ENCODE measurements around the gene OSBP2. TPM values are rescaled to one million over a fixed set of nuclear protein-coding genes. Genes with fewer than 3 reads are reported as not detected.

The OSBP2 gene
- total and polyA plus RNA-seq, 2 of the 13 experiments (the other 11 are each of a cell fraction or from before 2014, with no cell fraction given), result 5.0 to 7.7 TPM

DNA sequence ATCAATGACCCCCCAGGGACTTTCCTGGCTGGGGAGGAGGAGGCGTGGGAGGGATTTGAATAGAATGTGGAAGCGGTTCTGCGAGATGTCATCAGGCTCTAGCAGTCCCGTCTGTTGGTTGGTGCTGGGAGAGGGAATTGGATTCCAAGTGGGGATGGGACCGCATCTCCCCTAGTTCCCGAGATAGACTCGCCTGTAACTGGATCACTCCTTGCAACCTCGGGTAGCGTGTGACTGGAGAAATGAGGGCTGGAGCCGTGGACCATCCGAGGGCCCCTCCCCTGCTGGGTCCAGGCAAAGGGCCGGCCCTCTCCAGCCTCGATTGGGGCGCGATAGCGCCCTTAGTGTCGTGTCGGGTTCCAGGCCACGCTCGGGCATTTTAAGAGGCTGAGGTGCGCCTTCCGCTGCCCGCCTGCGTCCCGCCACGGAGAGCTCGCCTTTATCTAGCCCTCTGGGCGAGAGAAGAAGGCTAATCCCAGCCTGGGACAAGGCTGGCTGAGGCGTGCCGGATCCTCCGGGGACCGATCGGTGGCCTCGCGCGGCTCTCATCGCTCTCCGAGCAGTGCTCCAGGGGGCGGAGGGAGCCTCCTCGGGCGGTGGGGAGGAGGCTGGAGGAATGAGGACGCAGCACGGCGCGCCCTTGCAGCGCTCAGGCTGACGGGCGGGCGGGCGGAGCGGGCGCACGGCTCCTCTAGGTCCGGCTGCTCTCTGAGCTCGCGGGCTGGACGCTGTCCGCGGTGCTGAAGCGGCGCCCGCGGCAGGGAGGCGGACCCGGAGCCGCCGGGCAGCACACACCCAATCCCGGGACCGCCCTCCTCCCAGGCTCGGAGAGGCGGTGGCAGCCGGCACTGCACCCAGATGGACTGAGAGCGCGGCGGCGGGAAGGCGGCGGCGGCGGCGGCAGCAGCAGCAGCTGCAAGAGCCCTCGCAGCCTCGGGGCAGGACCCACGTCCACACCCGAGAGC, 107.8 kb downstream of the OSBP2 start:
- no peak overlapping the region for H2AFZ ChIP-seq (ENCODE audit: low read length)
- CTCF ChIA-PET (ENCODE audit: low intra/inter-chr PET ratio, low total read pairs), result no interaction called here
- H3K36me3 ChIP-seq (replicated peaks in 1 of 2; ENCODE audit: control insufficient read depth in 1 of 2, insufficient read depth in 2 of 2, low read length in 2 of 2), result no peaks in the 10 kb centered on the region
- peak overlapping the region; percentile 14; the same call in 1 of the 2 replicates for H3K4me2 ChIP-seq (ENCODE audit: low read depth, low read length)
- in situ Hi-C loops (cut with HindIII; ENCODE audit: extremely low pct_ligation_motif_present, low pct_unique_long_range_greater_than_20kb), result no loop called here
- no peaks in the 10 kb centered on the region for H3K79me2 ChIP-seq (ENCODE audit: insufficient read depth, low read length)
- no peak overlapping the region for H3K4me3 ChIP-seq (replicated peaks in 1 of 3; ENCODE audit: insufficient read depth in 1 of 3, low read depth in 2 of 3, low read length in 3 of 3)
- DNase-seq (ENCODE audit: low spot score) (peak; percentile 77), ATAC-seq (peak; percentile 100), FAIRE-seq (no peak)
- WGBS (ENCODE audit: low lambda C conversion rate), result 42% methylated on average over 9 of the region's 85 CpGs
- H4K20me1 ChIP-seq (ENCODE audit: insufficient read depth, low read length), result peaks cover 13% of the 10 kb centered on the region; the same call in 1 of the 2 replicates
- no peak overlapping the region for H3K27ac ChIP-seq (ENCODE audit: extremely low read length, insufficient read depth, low read length)
- intact Hi-C loops (cut with micrococcal nuclease; ENCODE audit: unreplicated experiment), result no loop called here
- POLR2A ChIA-PET, result interaction anchor here (1.0 kb wide), 1 partner anchor 166 kb away, joined by 3 read pairs; the partner anchor contains the start of genes MORC2 and TUG1
- no peak overlapping the region for H3K9ac ChIP-seq (ENCODE audit: insufficient read depth, low read depth, low read length)
- H3K4me1 ChIP-seq (ENCODE audit: insufficient read depth, low read length), result no peaks in the 10 kb centered on the region
- H3K9me3 ChIP-seq (ENCODE audit: low read length), result no peaks in the 10 kb centered on the region
- H3K27me3 ChIP-seq (ENCODE audit: control insufficient read depth in 1 of 2, insufficient read depth in 2 of 2, low read length in 2 of 2), result peaks cover 0 to 39% of the 10 kb centered on the region in 2 experiments; a peak in 3 of 5 replicates
- BruUV-seq (replicated peaks), result no TSS peak
- TF ChIP-seq, protein P1, sequence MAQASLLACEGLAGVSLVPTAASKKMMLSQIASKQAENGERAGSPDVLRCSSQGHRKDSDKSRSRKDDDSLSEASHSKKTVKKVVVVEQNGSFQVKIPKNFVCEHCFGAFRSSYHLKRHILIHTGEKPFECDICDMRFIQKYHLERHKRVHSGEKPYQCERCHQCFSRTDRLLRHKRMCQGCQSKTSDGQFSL (CRISPR knock-in tag; IDR thresholded peaks at IDR 0.05), result peak; percentile 76; the same call in 1 of the 2 replicates
- TF ChIP-seq DR1 (CRISPR knock-in tag; IDR thresholded peaks at IDR 0.05) (peak; percentile 72; the same call in 1 of the 2 replicates), ARNT (IDR thresholded peaks at IDR 0.05) (no peak), MEIS2 (CRISPR knock-in tag; IDR thresholded peaks at IDR 0.05) (peak; percentile 99), ZNF256 (CRISPR knock-in tag; conservative IDR thresholded peaks at IDR 0.05) (peak; percentile 63; the same call in 1 of the 2 replicates), GATAD1 (CRISPR knock-in tag; IDR thresholded peaks at IDR 0.05) (peak; percentile 82), TBL1XR1 (IDR thresholded peaks at IDR 0.05; ENCODE audit: borderline replicate concordance, low read length, partially characterized antibody) (no peak), ZNF564 (CRISPR knock-in tag; IDR thresholded peaks at IDR 0.05) (peak; percentile 98), ZBTB3 (CRISPR knock-in tag; IDR thresholded peaks at IDR 0.05; ENCODE audit: borderline replicate concordance, low read depth) (peak; percentile 44; the same call in 1 of the 2 replicates), PAF1 (CRISPR knock-in tag; IDR thresholded peaks at IDR 0.05) (no peak)
- TF ChIP-seq, protein P2, sequence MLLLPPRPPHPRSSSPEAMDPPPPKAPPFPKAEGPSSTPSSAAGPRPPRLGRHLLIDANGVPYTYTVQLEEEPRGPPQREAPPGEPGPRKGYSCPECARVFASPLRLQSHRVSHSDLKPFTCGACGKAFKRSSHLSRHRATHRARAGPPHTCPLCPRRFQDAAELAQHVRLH (CRISPR knock-in tag; IDR thresholded peaks at IDR 0.05; ENCODE audit: borderline replicate concordance, low read depth), result peak; percentile 99
- TF ChIP-seq, protein P3, sequence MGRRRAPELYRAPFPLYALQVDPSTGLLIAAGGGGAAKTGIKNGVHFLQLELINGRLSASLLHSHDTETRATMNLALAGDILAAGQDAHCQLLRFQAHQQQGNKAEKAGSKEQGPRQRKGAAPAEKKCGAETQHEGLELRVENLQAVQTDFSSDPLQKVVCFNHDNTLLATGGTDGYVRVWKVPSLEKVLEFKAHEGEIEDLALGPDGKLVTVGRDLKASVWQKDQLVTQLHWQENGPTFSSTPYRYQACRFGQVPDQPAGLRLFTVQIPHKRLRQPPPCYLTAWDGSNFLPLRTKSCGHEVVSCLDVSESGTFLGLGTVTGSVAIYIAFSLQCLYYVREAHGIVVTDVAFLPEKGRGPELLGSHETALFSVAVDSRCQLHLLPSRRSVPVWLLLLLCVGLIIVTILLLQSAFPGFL (CRISPR knock-in tag; IDR thresholded peaks at IDR 0.05), result peak; percentile 93; the same call in 1 of the 2 replicates
- TF ChIP-seq, protein P4, sequence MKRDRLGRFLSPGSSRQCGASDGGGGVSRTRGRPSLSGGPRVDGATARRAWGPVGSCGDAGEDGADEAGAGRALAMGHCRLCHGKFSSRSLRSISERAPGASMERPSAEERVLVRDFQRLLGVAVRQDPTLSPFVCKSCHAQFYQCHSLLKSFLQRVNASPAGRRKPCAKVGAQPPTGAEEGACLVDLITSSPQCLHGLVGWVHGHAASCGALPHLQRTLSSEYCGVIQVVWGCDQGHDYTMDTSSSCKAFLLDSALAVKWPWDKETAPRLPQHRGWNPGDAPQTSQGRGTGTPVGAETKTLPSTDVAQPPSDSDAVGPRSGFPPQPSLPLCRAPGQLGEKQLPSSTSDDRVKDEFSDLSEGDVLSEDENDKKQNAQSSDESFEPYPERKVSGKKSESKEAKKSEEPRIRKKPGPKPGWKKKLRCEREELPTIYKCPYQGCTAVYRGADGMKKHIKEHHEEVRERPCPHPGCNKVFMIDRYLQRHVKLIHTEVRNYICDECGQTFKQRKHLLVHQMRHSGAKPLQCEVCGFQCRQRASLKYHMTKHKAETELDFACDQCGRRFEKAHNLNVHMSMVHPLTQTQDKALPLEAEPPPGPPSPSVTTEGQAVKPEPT (CRISPR knock-in tag; IDR thresholded peaks at IDR 0.05; ENCODE audit: low read depth), result peak; percentile 90
- TF ChIP-seq, protein P5, sequence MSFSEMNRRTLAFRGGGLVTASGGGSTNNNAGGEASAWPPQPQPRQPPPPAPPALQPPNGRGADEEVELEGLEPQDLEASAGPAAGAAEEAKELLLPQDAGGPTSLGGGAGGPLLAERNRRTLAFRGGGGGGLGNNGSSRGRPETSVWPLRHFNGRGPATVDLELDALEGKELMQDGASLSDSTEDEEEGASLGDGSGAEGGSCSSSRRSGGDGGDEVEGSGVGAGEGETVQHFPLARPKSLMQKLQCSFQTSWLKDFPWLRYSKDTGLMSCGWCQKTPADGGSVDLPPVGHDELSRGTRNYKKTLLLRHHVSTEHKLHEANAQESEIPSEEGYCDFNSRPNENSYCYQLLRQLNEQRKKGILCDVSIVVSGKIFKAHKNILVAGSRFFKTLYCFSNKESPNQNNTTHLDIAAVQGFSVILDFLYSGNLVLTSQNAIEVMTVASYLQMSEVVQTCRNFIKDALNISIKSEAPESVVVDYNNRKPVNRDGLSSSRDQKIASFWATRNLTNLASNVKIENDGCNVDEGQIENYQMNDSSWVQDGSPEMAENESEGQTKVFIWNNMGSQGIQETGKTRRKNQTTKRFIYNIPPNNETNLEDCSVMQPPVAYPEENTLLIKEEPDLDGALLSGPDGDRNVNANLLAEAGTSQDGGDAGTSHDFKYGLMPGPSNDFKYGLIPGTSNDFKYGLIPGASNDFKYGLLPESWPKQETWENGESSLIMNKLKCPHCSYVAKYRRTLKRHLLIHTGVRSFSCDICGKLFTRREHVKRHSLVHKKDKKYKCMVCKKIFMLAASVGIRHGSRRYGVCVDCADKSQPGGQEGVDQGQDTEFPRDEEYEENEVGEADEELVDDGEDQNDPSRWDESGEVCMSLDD (CRISPR knock-in tag; IDR thresholded peaks at IDR 0.05; ENCODE audit: borderline replicate concordance), result peak; percentile 91
- TF ChIP-seq, protein P6, sequence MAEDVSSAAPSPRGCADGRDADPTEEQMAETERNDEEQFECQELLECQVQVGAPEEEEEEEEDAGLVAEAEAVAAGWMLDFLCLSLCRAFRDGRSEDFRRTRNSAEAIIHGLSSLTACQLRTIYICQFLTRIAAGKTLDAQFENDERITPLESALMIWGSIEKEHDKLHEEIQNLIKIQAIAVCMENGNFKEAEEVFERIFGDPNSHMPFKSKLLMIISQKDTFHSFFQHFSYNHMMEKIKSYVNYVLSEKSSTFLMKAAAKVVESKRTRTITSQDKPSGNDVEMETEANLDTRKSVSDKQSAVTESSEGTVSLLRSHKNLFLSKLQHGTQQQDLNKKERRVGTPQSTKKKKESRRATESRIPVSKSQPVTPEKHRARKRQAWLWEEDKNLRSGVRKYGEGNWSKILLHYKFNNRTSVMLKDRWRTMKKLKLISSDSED (CRISPR knock-in tag; IDR thresholded peaks at IDR 0.05), result peak; percentile 83; the same call in 1 of the 2 replicates
